ENCODE measurements around the gene RBFOX1. TPM values are rescaled to one million over a fixed set of nuclear protein-coding genes. Genes with fewer than 3 reads are reported as not detected.

Gene RBFOX1
- total and polyA plus RNA-seq, 9 donors, result 0.28 to 2.6 (median 0.48) TPM; not detected in 2

- 62 to 71% (median 69%) methylated on average over 5 of the region's 5 CpGs for WGBS, 3 donors
- H3K27ac ChIP-seq, result no peak overlapping the region
- DNase-seq, result no peak
- no peak for TF ChIP-seq EP300 (IDR thresholded peaks at IDR 0.05)
- no peaks in the 10 kb centered on the region for H3K9me3 ChIP-seq
- H3K4me3 ChIP-seq, result no peak overlapping the region
- H3K27me3 ChIP-seq, result no peaks in the 10 kb centered on the region
- H3K36me3 ChIP-seq, result no peaks in the 10 kb centered on the region
- no peaks in the 10 kb centered on the region for H3K4me1 ChIP-seq (ENCODE audit: insufficient read depth)
- intact Hi-C loops (cut with DNase I), result no loop called here
These were observed 71.6 kb downstream of the RBFOX1 start for GRCh38 chr16:7404217-7404616.

GRCh38 chr16:7405166-7405565 is 72.5 kb downstream of the RBFOX1 start:
- DNase-seq, result peak in 4 of 5 donors; percentile 10 to 47 (median 30)
- no peaks in the 10 kb centered on the region for H3K9me3 ChIP-seq
- H3K4me1 ChIP-seq (ENCODE audit: insufficient read depth), result no peaks in the 10 kb centered on the region
- H3K36me3 ChIP-seq, result no peaks in the 10 kb centered on the region
- 2 to 7% (median 3%) methylated on average over 16 of the region's 16 CpGs for WGBS, 3 donors
- TF ChIP-seq CTCF (IDR thresholded peaks at IDR 0.05) (no peak), POLR2A (IDR thresholded peaks at IDR 0.05) (no peak), EP300 (IDR thresholded peaks at IDR 0.05) (no peak)
- intact Hi-C loops (cut with DNase I), result no loop called here
- H3K27ac ChIP-seq, result no peak overlapping the region
- no peaks in the 10 kb centered on the region for H3K27me3 ChIP-seq
- H3K4me3 ChIP-seq, result no peak overlapping the region

GRCh38 chr16:7408700-7409365 is 76.2 kb downstream of the RBFOX1 start:
- intact Hi-C loops (cut with DNase I), result no loop called here
- 38 to 58% (median 48%) methylated on average over 12 to 13 of the region's 13 CpGs for WGBS, 3 donors
- no peak for DNase-seq
- Histone ChIP-seq H3K9me3 (no peaks in the 10 kb centered on the region), H3K27ac (no peak overlapping the region), H3K27me3 (no peaks in the 10 kb centered on the region), H3K36me3 (no peaks in the 10 kb centered on the region), H3K4me1 (ENCODE audit: insufficient read depth) (no peaks in the 10 kb centered on the region), H3K4me3 (no peak overlapping the region)
- TF ChIP-seq EP300 (IDR thresholded peaks at IDR 0.05), result no peak
- TF ChIP-seq POLR2A (IDR thresholded peaks at IDR 0.05), result no peak
- no peak for TF ChIP-seq CTCF (IDR thresholded peaks at IDR 0.05)

- Histone ChIP-seq H3K9me3 (no peaks in the 10 kb centered on the region), H3K4me1 (ENCODE audit: insufficient read depth) (no peaks in the 10 kb centered on the region), H3K27ac (no peak overlapping the region), H3K4me3 (no peak overlapping the region), H3K27me3 (no peaks in the 10 kb centered on the region), H3K36me3 (no peaks in the 10 kb centered on the region)
- 56 to 67% (median 65%) methylated on average over 9 of the region's 9 CpGs for WGBS, 3 donors
- TF ChIP-seq EP300 (IDR thresholded peaks at IDR 0.05), result no peak
- no peak for TF ChIP-seq CTCF (IDR thresholded peaks at IDR 0.05)
- no peak for TF ChIP-seq POLR2A (IDR thresholded peaks at IDR 0.05)
- DNase-seq, result no peak
- intact Hi-C loops (cut with DNase I), result no loop called here
These were observed 86.8 kb downstream of the RBFOX1 start for GRCh38 chr16:7419441-7419840.

GRCh38 chr16:7420079-7420478 is 87.4 kb downstream of the RBFOX1 start:
- intact Hi-C loops (cut with DNase I), result no loop called here
- 22 to 33% (median 31%) methylated on average over 6 of the region's 6 CpGs for WGBS, 3 donors
- Histone ChIP-seq H3K4me3 (no peak overlapping the region), H3K27me3 (no peaks in the 10 kb centered on the region), H3K9me3 (no peaks in the 10 kb centered on the region), H3K36me3 (no peaks in the 10 kb centered on the region), H3K27ac (no peak overlapping the region), H3K4me1 (ENCODE audit: insufficient read depth) (no peaks in the 10 kb centered on the region)
- no peak for TF ChIP-seq CTCF (IDR thresholded peaks at IDR 0.05)
- TF ChIP-seq POLR2A (IDR thresholded peaks at IDR 0.05), result no peak
- TF ChIP-seq EP300 (IDR thresholded peaks at IDR 0.05), result no peak
- DNase-seq, result no peak

Measured in ovary (tissue), 9 donors.